IPS-NIHi7 (cell line): ENCODE data around the gene HMGCS2.
"Not testable (repeated sequence)": the region's sequence is repeated elsewhere in the genome, so short reads cannot be mapped to it uniquely, and the experiment has no call there.

Source experiments
- DNase-seq: peaks from one replicate; pipeline ENCODE4 v3.0.0; 2012; ENCODE audit warnings: mixed read lengths; ENCODE audit errors: extremely low spot score

Gene HMGCS2

GRCh38 chr1:119790451-119791198 is 21.9 kb upstream of the HMGCS2 start:
- DNase-seq = no peak

DNA sequence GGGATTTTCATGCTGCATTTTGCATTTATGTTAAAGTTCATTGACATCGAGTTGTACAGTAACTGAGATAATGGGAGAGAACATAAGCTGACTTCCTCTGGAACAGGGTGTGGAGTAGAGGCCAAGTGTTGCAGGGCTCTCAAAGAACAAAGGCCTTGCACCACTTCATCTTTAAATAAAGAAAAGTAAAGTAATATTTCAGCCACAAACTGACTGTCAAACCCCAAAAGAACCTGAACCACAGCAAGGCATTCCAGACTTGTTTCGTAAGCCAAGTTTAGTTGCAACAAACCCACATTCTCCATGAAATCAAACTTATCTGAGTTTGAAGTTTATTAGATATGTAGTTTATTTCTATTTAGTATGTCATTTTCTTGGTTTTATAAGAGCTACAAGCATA is 19.1 kb upstream of the HMGCS2 start:
- DNase-seq = no peak

GRCh38 chr1:119786473-119787050 is 17.9 kb upstream of the HMGCS2 start:
- not testable (repeated sequence) for DNase-seq

GRCh38 chr1:119786046-119786445 is 17.3 kb upstream of the HMGCS2 start:
- DNase-seq = not testable (repeated sequence)

DNA sequence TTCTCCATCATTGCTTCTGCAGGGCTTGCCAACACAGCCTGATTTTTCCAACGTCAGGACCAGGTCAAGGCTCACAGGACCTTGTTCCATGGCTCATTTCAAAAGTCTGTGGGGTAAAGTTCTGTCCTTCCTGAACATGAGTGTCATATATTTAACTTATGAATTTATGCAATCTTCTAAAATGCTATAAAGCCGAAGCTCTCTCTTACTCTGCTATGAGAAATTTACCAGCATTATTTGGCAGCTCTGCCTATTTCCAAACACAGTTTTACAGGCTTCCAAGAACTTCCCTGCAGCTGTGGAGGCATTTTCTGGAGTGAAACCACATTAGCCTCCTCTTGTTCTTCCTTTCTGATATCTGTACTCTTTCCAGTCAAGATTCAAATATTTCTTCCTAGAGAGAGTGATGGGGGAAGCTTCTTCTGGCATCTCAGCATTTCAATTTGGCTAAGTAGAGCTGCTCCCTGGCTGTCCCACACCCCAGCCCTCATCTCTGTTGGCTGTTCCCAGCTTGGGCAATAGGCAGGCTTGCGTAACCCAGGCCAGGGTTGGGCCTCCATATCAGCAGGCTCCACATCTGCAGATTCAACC is 15.6 kb upstream of the HMGCS2 start:
- DNase-seq = no peak

- DNase-seq = no peak
These were observed 14.9 kb upstream of the HMGCS2 start for GRCh38 chr1:119783354-119784185.

GRCh38 chr1:119782631-119783325 is 14.1 kb upstream of the HMGCS2 start:
- DNase-seq = no peak

- no peak for DNase-seq
These were observed 12.9 kb upstream of the HMGCS2 start for GRCh38 chr1:119781434-119782210.

- DNase-seq = no peak
These were observed 11.2 kb upstream of the HMGCS2 start for GRCh38 chr1:119779869-119780356.

- no peak for DNase-seq
These were observed 10.3 kb upstream of the HMGCS2 start for GRCh38 chr1:119778886-119779560.

DNA sequence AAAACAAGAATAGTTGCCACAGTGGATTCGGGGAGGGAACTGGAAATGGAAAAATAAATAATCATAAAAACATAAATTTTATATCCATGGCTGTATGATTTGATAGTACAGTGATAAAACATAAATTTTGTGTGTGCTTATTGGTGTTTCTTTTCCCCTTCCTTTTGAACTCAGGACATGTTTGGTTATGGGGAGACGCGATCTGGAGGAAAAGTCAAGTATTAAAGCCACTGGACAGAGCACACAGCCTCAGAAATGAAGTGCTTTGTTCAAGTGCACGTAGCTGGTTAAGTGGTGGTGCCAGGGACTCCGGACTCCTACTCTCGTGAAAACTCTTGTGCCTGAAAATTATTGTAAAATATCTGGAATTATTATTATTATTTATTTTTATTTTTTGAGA is 9.7 kb upstream of the HMGCS2 start:
- DNase-seq = no peak

- no peak for DNase-seq
These were observed 6.2 kb upstream of the HMGCS2 start for GRCh38 chr1:119774746-119775490.

GRCh38 chr1:119773711-119774241 is 5.1 kb upstream of the HMGCS2 start:
- peak; percentile 46 for DNase-seq

GRCh38 chr1:119772298-119772697 is 3.6 kb upstream of the HMGCS2 start:
- no peak for DNase-seq

DNA sequence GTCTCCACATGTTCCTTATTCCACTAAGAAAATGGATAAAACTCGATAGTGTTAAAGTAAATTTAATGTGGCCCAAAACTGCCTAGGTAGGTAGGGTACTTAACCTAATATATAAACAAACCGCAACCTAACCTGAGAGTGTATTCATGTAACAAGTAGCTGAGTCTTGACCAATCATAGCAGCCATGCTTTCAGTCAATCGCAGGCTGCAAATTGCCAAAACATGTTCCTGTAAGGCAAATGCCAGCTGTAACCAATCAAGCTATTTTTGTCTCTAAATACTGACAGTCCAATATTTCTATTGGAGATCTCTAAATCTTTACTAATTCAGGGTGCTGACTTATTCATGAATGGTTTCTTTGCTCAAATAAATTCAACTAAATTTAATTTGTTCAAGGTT is 3.1 kb upstream of the HMGCS2 start:
- no peak for DNase-seq

GRCh38 chr1:119771016-119771415 is 2.3 kb upstream of the HMGCS2 start:
- no peak for DNase-seq

DNA sequence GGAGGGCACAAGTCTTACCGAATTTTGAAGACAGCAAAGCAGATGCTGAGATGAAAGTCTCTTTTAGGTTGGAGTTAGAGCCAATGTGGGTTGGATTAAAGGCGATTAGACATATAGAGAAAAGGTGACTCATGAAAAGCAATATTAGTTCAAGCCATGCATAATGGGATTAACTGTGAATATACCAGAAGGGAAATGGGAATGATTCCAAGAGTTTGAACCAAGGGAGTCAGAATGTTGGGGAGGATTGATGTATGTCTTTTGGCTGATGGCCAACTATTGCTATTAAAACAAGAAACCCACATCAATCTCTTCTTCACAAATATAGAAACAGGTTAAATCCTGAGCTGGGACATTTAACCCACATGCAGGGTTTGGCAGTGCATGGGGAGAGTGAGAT is 1.2 kb downstream of the HMGCS2 start:
- DNase-seq = no peak

GRCh38 chr1:119766374-119766794 is 2.3 kb downstream of the HMGCS2 start:
- DNase-seq = no peak

GRCh38 chr1:119764220-119764619 is 4.5 kb downstream of the HMGCS2 start:
- DNase-seq = no peak
